ENCODE data around the gene GPR135.

DNA sequence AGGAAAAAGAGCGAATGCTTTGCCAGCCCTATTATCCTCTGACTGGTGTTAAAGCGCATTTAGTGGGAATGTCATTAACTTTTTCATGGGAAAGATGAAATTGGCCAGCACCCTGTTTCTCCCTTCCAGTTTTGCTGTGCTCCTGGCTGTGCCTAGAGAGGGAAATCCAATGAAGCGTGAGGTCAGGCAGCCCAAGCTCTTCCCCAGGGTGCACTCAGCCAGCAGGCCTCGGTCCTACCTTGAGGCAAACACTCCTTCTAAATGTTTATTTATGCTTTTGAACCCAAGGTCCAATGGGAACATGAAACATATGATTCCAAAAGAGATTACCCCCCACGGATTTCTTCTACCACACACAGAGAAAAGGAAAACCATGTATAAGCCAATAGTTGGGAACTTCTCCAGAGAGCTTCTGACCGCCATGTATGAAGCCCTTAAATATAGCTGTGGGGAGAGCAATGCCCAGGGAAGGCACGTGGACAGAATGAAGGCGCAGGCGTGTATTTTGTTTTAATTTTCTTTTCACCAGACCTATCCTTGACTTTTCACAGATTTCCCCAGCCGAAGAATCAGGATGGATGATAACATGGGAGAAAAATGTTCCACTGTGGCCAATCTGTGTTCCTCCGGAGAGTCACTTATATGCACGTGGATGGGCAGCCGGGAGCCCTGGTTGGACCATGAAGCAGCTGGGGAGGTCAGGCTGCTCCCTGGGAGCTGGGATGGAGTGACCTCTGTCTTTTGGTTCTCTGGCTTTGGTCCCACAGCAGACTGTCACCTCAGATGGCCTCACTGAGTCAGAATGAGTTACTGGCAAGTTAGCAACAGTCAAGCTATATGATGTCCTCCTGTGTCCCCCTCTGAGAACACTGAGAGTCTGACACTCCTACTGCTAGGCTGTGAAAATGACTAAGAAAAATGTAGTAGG is 37.3 kb downstream of the GPR135 start:
- TF ChIP-seq EZH2 (IDR thresholded peaks at IDR 0.05; ENCODE audit: borderline replicate concordance, low read depth, low read length, poor library complexity, severe bottlenecking): no peak
- TF ChIP-seq, protein P1, sequence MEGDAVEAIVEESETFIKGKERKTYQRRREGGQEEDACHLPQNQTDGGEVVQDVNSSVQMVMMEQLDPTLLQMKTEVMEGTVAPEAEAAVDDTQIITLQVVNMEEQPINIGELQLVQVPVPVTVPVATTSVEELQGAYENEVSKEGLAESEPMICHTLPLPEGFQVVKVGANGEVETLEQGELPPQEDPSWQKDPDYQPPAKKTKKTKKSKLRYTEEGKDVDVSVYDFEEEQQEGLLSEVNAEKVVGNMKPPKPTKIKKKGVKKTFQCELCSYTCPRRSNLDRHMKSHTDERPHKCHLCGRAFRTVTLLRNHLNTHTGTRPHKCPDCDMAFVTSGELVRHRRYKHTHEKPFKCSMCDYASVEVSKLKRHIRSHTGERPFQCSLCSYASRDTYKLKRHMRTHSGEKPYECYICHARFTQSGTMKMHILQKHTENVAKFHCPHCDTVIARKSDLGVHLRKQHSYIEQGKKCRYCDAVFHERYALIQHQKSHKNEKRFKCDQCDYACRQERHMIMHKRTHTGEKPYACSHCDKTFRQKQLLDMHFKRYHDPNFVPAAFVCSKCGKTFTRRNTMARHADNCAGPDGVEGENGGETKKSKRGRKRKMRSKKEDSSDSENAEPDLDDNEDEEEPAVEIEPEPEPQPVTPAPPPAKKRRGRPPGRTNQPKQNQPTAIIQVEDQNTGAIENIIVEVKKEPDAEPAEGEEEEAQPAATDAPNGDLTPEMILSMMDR (conservative IDR thresholded peaks at IDR 0.05; ENCODE audit: low read depth, low read length): no peak

Data from A673 (cell line).